Stimulated activated CD8-positive, alpha-beta memory T cell treated with anti-CD3 and anti-CD28 coated beads, Interleukin-7, amount 100 ng/mL, for 24 hours (primary cell): ENCODE results near the gene UNK.
A peak's percentile ranks its signal among the peaks of the same experiment; 100 is the strongest.
"Not testable (repeated sequence)": the region's sequence is repeated elsewhere in the genome, so short reads cannot be mapped to it uniquely, and the experiment has no call there.

Source experiments
- DNase-seq: peaks from one replicate; pipeline ENCODE4 v3.0.0-alpha.2; 2020; ENCODE audit warnings: low read depth

The UNK gene

GRCh38 chr17:75773121-75773807 is 11.3 kb upstream of the UNK start:
- no peak for DNase-seq

- DNase-seq, result no peak
Measured at GRCh38 chr17:75773808-75774470, 10.7 kb upstream of the UNK start.

GRCh38 chr17:75774471-75774990 is 10.1 kb upstream of the UNK start:
- no peak for DNase-seq

- no peak for DNase-seq
Measured at GRCh38 chr17:75774991-75775668, 9.5 kb upstream of the UNK start.

GRCh38 chr17:75776386-75777295 is 8.0 kb upstream of the UNK start:
- DNase-seq, result no peak

GRCh38 chr17:75777296-75777922 is 7.2 kb upstream of the UNK start:
- DNase-seq, result no peak

- not testable (repeated sequence) for DNase-seq
Measured at GRCh38 chr17:75778066-75778860, 6.3 kb upstream of the UNK start.

- DNase-seq, result no peak
Measured at GRCh38 chr17:75778861-75779249, 5.8 kb upstream of the UNK start.

GRCh38 chr17:75779250-75779986 is 5.2 kb upstream of the UNK start:
- peak; percentile 76 for DNase-seq

- no peak for DNase-seq
Measured at GRCh38 chr17:75779987-75780889, 4.4 kb upstream of the UNK start.

GRCh38 chr17:75783069-75783783 is 1.4 kb upstream of the UNK start:
- no peak for DNase-seq

GRCh38 chr17:75783803-75784472 is 668 bp upstream of the UNK start:
- DNase-seq, result no peak

GRCh38 chr17:75785016-75785890 is 647 bp downstream of the UNK start:
- DNase-seq, result peak; percentile 79

- no peak for DNase-seq
Measured at GRCh38 chr17:75791254-75791653, 6.6 kb downstream of the UNK start.

GRCh38 chr17:75793460-75793859 is 8.9 kb downstream of the UNK start:
- DNase-seq, result no peak

- DNase-seq, result no peak
Measured at GRCh38 chr17:75795820-75796607, 11.4 kb downstream of the UNK start.
